Amniotic epithelial cell (primary cell): ENCODE measurements around the gene CAV3.

Source experiments
- DNase-seq: peaks from one replicate; pipeline ENCODE4 v3.0.0-alpha.2; 2010; ENCODE audit warnings: low read depth

The CAV3 gene

DNA sequence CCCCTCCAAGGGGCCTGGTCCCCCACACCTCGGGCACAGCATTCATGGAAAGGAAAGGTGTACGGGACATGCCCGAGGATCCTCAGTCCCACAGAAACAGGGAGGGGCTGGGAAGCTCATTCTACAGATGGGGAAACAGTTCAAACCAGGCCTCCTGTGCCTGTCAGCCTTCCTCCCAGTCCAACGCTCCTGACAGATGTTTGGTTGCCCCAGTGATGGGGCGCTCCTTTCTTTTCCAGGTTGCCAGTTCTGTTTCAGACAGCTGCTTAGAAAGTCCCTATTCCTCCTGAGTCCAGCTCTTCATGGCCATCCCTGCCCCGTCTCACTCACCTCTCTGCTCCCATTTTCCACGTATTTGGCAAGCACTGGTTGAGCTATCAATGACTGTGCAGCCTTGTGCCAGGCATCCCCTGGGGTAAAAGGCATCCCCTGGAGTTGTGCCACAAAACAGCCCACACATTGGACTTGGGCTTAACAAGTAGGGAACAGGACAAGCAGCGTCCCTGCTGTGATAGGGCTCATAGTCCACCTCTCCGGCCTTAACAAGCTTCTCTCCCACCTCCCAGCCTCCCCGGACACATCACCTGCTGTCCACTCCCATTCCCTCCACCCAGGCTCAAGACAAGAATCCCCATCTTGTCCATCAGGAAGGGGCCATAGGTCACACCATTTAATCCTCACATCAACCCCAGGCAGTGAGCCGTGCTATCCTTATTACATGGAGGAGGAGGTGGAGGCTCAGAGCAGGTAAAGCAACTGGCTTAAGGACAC is 29.2 kb downstream of the CAV3 start:
- no peak for DNase-seq

- no peak for DNase-seq
Measured at GRCh38 chr3:8764528-8764927, 30.9 kb downstream of the CAV3 start.

GRCh38 chr3:8765528-8765927 is 31.9 kb downstream of the CAV3 start:
- DNase-seq = no peak

GRCh38 chr3:8766148-8766547 is 32.5 kb downstream of the CAV3 start:
- no peak for DNase-seq

- no peak for DNase-seq
Measured at GRCh38 chr3:8767256-8767666, 33.7 kb downstream of the CAV3 start.

DNA sequence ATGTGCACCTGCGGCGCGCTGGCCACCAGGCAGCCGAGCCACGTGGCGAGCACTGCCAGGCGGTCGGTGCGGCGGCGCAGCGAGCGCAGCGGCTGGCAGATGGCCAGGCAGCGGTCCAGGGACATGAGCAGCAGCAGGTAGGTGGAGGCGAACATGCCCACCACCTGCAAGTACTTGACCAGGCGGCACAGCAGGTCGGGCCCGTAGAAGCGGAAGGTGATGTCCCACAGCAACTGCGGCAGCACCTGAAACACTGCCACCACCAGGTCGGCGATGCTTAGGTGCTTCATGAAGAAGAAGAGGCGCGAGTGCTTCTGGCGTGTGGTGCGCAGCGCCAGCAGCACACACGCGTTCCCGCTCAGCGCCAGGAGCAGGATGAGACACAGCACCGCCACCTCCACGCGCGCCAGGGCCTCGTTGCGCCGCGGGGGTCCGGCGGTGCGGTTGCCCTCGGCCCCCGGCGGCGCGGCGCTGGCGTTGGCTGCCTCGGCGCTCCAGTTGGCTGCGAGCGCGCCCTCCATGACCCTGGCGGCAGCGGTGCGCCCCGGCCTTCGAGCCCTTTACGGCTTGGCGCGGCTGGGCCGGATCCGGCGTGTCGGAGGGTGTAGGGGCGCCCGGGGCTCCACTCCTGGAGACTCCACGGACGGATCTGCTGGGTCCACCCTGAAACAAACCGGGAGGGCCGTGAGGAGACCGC is 34.2 kb downstream of the CAV3 start:
- peak; percentile 9 for DNase-seq

DNA sequence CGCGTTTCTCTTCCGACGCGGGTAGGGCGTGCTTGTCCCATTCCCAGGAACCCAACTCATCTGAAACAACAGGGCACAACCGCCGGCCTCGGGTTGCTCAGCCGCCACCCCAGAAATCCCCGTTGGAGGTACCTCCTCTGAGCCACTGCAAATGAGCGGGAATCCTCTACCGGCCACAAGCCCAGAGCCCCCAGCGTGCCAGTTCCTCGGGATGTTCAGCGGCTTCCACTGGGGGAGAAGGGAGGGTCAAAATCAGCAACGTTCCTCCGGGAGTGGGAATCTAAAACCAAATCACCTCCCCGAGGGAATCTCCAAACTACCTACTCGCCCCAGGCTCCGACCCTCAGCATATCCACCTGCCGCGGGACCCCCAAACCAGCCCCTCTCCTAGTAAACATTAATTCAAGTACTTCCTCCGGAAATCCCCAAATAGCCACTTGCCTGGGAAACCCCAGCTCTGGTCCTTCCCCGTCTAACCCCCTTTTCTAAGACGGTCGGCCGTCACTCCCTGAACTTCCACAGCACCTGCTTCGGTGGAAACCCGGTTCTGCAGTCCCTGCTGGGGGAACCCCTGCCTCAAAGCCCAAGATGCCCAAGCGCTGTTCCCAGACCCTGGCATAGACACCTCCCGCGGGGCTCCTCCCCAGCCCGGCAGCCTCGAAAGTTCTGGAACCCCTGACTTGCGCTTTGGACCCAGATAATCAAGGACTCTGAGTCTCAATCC is 34.9 kb downstream of the CAV3 start:
- no peak for DNase-seq

GRCh38 chr3:8769088-8769822 is 35.7 kb downstream of the CAV3 start, which contains the start of gene OXTR:
OXTR (minus strand) TSS chr3:8769613; CDS start chr3:8768187, 1,426 bp downstream.
- peak; percentile 41 for DNase-seq

DNA sequence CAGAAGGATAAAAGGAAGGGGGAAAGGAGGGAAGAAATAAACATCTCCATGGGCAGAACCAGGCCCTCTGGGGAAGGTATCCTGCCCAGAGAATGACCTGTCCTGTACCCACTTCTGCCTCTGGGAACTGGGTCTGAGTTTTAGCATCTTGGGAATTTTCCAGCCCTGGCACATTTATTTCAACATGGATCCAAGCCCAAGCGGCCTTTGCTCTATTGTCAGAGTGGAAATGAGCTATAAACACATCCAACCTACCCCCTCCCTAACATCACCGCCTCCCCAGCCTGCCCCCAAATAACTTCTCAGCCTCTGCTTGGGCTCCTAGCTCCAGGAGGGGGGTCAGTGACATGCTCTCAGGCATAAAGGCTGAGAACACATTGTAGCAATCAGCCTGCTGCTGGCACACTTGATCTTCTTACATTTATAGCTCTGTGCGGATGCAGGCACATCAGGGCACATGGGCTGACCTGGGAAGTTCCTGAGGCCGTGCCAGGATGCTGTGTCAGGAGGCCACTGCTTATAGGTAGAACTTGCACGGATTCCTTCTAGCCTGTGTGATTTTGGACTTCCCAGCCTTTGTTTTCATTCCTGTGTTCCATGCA is 40.4 kb downstream of the CAV3 start:
- DNase-seq = no peak

DNA sequence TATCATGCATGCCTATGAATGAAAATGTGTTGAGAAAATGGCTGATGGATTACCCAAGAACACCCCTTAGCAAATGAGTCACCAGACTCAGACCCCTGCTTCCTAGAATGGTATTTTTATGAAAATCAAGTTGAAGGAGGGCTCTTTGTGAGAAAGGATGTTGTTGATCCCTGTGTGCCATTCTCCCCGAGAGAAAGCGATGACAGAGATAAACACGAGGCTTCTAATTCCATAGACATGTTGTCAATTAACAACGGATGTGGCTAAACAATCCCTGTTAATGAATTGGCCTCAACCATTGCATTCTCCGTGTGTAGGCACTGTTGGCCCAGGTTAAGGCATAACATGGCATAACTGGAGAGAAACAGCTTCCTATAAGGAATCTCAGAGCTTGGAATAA is 41.6 kb downstream of the CAV3 start:
- DNase-seq = no peak

DNA sequence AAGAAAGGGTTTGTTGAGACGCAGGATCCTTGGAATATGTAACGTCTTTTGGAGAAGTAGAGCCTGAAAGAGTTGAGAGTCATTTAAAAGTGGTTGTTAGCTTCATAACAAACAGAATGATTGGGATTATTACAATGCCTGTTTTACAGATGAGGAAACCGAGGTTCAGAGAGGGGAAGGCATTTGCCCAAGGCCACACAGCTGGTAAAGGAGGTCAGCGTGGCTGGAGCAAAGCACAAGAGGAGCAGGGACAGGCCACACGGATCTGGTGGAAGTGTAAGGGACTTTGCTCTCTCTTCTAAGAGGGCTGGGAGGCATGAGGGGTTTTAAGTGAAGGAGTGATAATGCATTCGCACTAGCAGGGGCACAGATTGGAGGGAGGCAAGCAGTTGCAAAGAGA is 42.0 kb downstream of the CAV3 start:
- no peak for DNase-seq

DNA sequence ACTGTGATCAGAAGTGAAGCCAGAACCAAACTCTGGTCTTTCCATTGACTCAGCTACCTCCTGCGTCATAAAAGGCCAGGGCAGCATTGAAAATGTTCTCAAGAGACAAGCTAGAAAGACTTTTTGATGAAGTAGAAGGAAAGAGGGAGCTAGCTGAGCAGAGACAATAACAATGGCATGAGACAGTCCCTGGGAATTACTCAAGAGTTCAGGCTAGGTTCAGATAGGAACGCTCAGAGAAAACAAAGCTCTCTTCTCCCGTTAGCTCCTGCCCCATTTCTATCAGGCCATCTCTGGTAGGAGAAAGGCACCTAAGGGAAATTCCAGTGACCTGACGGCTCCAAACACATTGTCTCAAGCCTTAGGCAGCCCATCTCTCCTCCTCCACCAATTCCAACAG is 42.8 kb downstream of the CAV3 start:
- DNase-seq = peak; percentile 70

DNA sequence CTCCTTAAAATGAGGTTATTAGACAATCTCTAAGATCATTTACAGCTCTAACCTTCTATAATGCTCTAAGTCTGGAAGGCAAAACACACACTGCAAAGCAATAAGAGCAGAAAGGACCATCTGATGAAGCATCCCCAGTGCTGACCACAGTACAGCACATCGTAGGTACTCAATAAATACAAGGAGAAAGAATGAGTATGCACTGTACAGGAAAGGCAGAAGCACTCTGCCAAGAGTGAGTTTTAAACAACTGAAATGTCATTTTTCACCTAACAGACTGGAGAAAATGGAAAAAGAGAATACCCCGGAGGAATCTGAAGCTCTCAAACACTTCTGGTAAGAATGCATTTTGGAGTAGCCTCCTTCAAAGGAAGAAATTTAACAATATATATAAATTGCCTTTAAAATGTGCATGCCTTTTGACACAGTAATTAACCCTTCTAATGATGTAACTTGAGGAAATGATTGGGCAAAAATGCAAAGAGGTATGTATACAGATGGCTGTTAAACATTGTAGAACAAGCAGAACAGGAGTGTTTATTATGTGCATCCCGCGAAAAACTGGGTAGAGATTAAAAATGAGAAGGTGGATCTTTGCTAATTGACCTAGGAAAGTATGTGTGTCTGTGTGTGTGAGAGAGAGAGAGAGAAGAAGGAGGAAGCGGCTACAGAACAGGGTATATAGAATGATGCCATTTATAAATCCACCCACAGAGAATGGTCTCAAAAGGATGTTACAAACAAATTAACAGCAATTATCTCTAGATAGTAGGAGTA is 43.8 kb downstream of the CAV3 start:
- DNase-seq = no peak

DNA sequence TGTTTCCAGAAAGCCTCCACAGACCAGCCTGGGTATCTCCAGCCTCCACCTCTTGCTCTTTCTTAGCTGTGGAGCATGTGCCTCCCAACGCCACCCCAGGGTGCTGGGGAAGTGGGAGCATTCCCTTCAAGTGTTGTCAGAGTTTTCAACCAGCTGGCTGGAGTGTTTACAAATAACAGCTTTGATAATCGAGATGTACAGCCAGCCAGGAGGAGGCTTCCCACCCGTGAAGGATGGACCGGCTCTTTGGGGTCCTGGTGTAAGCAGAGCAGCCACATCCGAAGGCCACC is 44.3 kb downstream of the CAV3 start:
- DNase-seq = no peak

DNA sequence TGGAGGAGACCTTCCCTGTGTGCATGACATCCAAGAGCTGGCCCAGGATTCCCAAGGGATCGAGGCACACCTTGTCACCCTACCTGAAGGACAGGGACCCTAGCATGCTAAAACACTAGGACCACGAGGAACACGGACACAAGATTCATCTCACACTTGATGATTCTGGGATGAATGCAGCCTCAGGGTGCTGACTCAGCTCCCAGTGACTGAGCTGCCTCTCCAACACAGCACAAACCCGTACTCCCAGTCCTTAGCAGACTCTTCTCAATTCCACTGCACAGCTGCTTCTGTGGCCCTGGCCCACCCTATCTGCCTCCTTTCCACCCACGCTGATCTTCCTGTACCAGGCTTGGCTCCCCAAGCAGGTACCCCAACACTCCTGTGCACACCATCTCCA is 44.9 kb downstream of the CAV3 start:
- DNase-seq = no peak

GRCh38 chr3:8780279-8780678 is 46.7 kb downstream of the CAV3 start:
- DNase-seq = peak; percentile 54

- no peak for DNase-seq
Measured at GRCh38 chr3:8784676-8785435, 51.3 kb downstream of the CAV3 start.

DNA sequence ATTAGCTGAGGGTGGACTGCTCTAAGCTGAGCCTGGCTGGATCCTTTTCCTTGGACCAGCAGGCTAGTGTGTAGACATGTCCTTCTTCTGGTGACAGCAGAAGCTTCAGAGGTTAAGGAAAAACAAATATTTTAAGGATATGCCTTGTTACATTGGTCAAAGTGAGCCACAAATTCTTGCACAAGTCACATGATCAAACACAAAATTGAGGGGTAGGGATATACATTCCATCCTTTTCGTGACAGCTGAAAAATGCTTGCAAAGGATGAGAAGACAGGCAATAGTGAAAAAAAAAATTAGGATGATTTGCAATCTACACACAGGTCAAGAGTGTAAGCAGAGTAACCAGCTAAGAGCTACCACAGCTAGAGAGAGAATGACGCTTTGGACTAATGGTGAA is 56.9 kb downstream of the CAV3 start:
- DNase-seq = no peak

- peak; percentile 37 for DNase-seq
Measured at GRCh38 chr3:8793242-8793641, 59.6 kb downstream of the CAV3 start.

DNA sequence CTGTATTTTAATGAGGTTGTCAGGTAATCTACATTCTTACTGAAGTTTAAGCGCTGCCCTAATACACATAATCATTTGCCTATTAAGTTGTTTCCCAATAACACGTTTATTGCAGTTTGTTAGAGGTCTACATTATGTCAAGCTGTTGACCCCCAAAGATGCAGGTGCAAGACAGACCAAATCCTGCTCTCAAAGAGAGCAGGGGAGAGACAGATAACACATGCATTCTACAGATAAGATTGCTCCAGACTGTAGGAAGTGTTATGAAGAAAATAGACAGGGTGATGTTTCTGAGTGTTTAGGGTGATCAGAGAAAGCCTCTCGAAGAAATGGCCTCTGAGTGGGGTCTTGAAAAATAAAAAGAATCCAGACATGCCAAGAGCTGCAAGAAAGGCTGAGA is 60.6 kb downstream of the CAV3 start:
- DNase-seq = no peak
